ENCODE data around the gene VEGFB.

GRCh38 chr11:64185693-64186491 lies 48.5 kb upstream of the VEGFB start, which contains the start of gene STIP1:
- TF ChIP-seq REST (IDR thresholded peaks at IDR 0.05; ENCODE audit: insufficient read depth in 1 of 2, low read depth in 2 of 2, low read length in 2 of 2), result peak in 1 of 2 experiments; percentile 52; a peak in 1 of 4 replicates
- no peak; the same call in 1 of the 2 replicates for TF ChIP-seq POLR2AphosphoS5 (IDR thresholded peaks at IDR 0.05; ENCODE audit: low read depth, low read length)
- TF ChIP-seq TAF1 (IDR thresholded peaks at IDR 0.05; ENCODE audit: borderline replicate concordance, insufficient read depth, low read length), result peak; percentile 92
- TF ChIP-seq FOXP2 (optimal IDR thresholded peaks at IDR 0.05; ENCODE audit: borderline replicate concordance, extremely low read depth, extremely low read length, insufficient read depth), result no peak

All from PFSK-1 (cell line).